Mesodermal cell (in vitro differentiated cells): ENCODE results near the gene SIPA1L2.
"Not testable (repeated sequence)": the region's sequence is repeated elsewhere in the genome, so short reads cannot be mapped to it uniquely, and the experiment has no call there.

Source experiments
- H3K27ac ChIP-seq: 2 replicates; pipeline ENCODE4 v1.7.0; 2013; ENCODE audit warnings: mild to moderate bottlenecking, low read depth, low read length, moderate library complexity; ENCODE audit not compliant: severe bottlenecking
- H3K36me3 ChIP-seq: 2 replicates; pipeline ENCODE4 v1.7.1; 2013; ENCODE audit warnings: mild to moderate bottlenecking, low read length, moderate library complexity; ENCODE audit not compliant: control insufficient read depth, insufficient read depth
- H3K4me1 ChIP-seq: one replicate; pipeline ENCODE4 v1.7.1; 2013; ENCODE audit warnings: mild to moderate bottlenecking, low read length; ENCODE audit not compliant: insufficient read depth, control insufficient read depth, poor library complexity, severe bottlenecking
- H3K4me3 ChIP-seq: 2 replicates; pipeline ENCODE4 v1.7.0; 2013; ENCODE audit warnings: low read length, control low read depth, mild to moderate bottlenecking; ENCODE audit not compliant: insufficient read depth, poor library complexity, severe bottlenecking; ENCODE audit errors: extremely low read depth
- H3K9me3 ChIP-seq: 2 replicates; pipeline ENCODE4 v1.7.1; 2013; ENCODE audit warnings: mild to moderate bottlenecking, low read length, moderate library complexity; ENCODE audit not compliant: control insufficient read depth
- WGBS, 2 experiments: methylation state at CpG; one replicate each; pipeline ENCODE4 v1.1.5; 2013; ENCODE audit warnings: missing lambda C conversion rate in 2 of 2; ENCODE audit not compliant: insufficient coverage in 2 of 2; 5-methylcytosine and 5-hydroxymethylcytosine counted together

The SIPA1L2 gene

GRCh38 chr1:232615306-232615800, 14.6 kb downstream of the SIPA1L2 start:
- H3K36me3 ChIP-seq: peaks cover 20% of the 10 kb centered on the region
- no peak overlapping the region for H3K4me3 ChIP-seq
- WGBS, 2 experiments: 75 to 100% methylated on average over 1 to 2 of the region's 4 CpGs
- H3K4me1 ChIP-seq: peaks cover 34% of the 10 kb centered on the region
- peak overlapping the region; percentile 18 for H3K27ac ChIP-seq
- no peaks in the 10 kb centered on the region for H3K9me3 ChIP-seq

GRCh38 chr1:232614811-232615210, 15.1 kb downstream of the SIPA1L2 start:
- Histone ChIP-seq H3K4me3 (no peak overlapping the region), H3K27ac (peak overlapping the region; percentile 18), H3K4me1 (peaks cover 33% of the 10 kb centered on the region), H3K36me3 (peaks cover 22% of the 10 kb centered on the region), H3K9me3 (no peaks in the 10 kb centered on the region)

- H3K4me3 ChIP-seq: no peak overlapping the region
- WGBS, 2 experiments: 90 to 100% methylated on average over 2 to 3 of the region's 5 CpGs
- H3K4me1 ChIP-seq: peaks cover 29% of the 10 kb centered on the region
- peaks cover 18% of the 10 kb centered on the region for H3K36me3 ChIP-seq
- H3K27ac ChIP-seq: peak overlapping the region; percentile 50
- no peaks in the 10 kb centered on the region for H3K9me3 ChIP-seq
Measured at GRCh38 chr1:232613752-232614381, 16.1 kb downstream of the SIPA1L2 start.

- H3K27ac ChIP-seq, H3K4me3 ChIP-seq, H3K9me3 ChIP-seq: not testable (repeated sequence)
- 94% methylated on average over 4 to 7 of the region's 7 CpGs for WGBS, 2 experiments
- peaks cover 25% of the 10 kb centered on the region for H3K36me3 ChIP-seq
- peaks cover 29% of the 10 kb centered on the region for H3K4me1 ChIP-seq
Measured at GRCh38 chr1:232612836-232613235, 17.1 kb downstream of the SIPA1L2 start.

GRCh38 chr1:232611834-232612233, 18.1 kb downstream of the SIPA1L2 start:
- WGBS, 2 experiments: 88 to 92% methylated on average over 7 of the region's 7 CpGs
- H3K4me3 ChIP-seq: no peak overlapping the region
- no peak overlapping the region for H3K27ac ChIP-seq
- peaks cover 29% of the 10 kb centered on the region for H3K4me1 ChIP-seq
- H3K36me3 ChIP-seq: peaks cover 29% of the 10 kb centered on the region
- no peaks in the 10 kb centered on the region for H3K9me3 ChIP-seq

GRCh38 chr1:232610902-232611745, 18.8 kb downstream of the SIPA1L2 start:
- not testable (repeated sequence) for H3K9me3 ChIP-seq, H3K27ac ChIP-seq, H3K4me3 ChIP-seq
- H3K36me3 ChIP-seq: peaks cover 29% of the 10 kb centered on the region
- WGBS, 2 experiments: 83 to 94% methylated on average over 7 to 8 of the region's 11 CpGs
- H3K4me1 ChIP-seq: peaks cover 27% of the 10 kb centered on the region

GRCh38 chr1:232610192-232610901, 19.6 kb downstream of the SIPA1L2 start:
- 100% methylated on average over 2 to 4 of the region's 6 CpGs for WGBS, 2 experiments
- Histone ChIP-seq H3K4me1 (peaks cover 19% of the 10 kb centered on the region), H3K36me3 (peaks cover 34% of the 10 kb centered on the region), H3K9me3 (no peaks in the 10 kb centered on the region), H3K4me3 (no peak overlapping the region), H3K27ac (no peak overlapping the region)

GRCh38 chr1:232608427-232608826, 21.5 kb downstream of the SIPA1L2 start:
- Histone ChIP-seq H3K9me3 (no peaks in the 10 kb centered on the region), H3K27ac (no peak overlapping the region), H3K36me3 (peaks cover 51% of the 10 kb centered on the region), H3K4me3 (no peak overlapping the region), H3K4me1 (peaks cover under 1% of the 10 kb centered on the region)
- 94 to 95% methylated on average over 2 to 3 of the region's 4 CpGs for WGBS, 2 experiments

- Histone ChIP-seq H3K4me1 (peaks cover 19% of the 10 kb centered on the region), H3K4me3 (no peak overlapping the region), H3K36me3 (peaks cover 39% of the 10 kb centered on the region), H3K27ac (no peak overlapping the region), H3K9me3 (no peaks in the 10 kb centered on the region)
- WGBS, 2 experiments: 98 to 100% methylated on average over 3 to 4 of the region's 4 CpGs
Measured at GRCh38 chr1:232602622-232603021, 27.3 kb downstream of the SIPA1L2 start.

GRCh38 chr1:232600424-232601258, 29.3 kb downstream of the SIPA1L2 start:
- peaks cover 35% of the 10 kb centered on the region for H3K4me1 ChIP-seq
- no peak overlapping the region for H3K27ac ChIP-seq
- H3K9me3 ChIP-seq: no peaks in the 10 kb centered on the region
- WGBS, 2 experiments: 96 to 100% methylated on average over 1 to 4 of the region's 6 CpGs
- H3K4me3 ChIP-seq: no peak overlapping the region
- peaks cover 34% of the 10 kb centered on the region for H3K36me3 ChIP-seq
